A204.1 (cell line): ENCODE measurements around the gene MAPRE2.

ENCODE experiments used
- FAIRE-seq: peaks from 2 replicates; lab custom pipeline; 2012; peaks lifted over from hg19 to GRCh38; lab: Jason Lieb, UNC

The MAPRE2 gene

DNA sequence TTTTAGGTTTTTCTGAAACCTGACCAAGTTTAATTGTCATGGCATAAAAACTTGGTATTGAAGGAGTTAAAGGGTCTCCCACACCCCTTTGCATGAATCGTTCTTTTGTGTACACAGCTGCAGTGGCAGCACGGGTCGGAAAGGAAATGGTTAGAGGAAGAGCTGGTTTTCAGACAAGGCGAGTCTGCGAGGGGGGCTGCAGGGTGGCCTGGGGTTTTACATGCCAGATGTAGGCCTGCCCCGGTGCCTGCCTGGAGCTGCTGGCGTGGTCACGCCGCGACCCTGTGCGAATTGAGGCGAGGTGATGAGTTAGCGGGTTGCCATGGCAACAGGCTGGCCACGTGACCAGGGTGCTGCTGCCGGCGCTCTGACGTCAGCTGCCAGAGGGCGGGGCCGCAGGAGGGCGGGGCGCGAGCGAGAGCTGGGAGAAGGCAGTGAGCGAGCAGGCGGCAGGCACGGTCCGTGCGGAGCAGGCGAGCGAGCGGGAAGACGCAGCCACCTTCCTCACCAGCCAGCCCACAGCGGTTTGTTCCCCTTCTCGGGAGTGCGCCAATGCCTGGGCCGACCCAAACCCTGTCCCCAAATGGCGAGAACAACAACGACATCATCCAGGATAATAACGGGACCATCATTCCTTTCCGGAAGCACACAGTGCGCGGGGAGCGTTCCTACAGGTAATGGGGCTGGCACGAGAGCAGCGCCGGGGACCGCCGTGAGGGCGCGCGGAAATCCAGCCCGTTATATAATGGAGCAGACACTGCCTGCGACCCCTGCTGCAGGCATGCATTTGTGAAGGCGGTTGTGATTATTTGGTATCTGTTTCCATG is at the start of gene MAPRE2:
Gene MAPRE2, plus strand, starts transcription at position 426 of the 827 bp plus-strand sequence. Its CDS starts 127 bp downstream, at position 553.
- no peak for FAIRE-seq

DNA sequence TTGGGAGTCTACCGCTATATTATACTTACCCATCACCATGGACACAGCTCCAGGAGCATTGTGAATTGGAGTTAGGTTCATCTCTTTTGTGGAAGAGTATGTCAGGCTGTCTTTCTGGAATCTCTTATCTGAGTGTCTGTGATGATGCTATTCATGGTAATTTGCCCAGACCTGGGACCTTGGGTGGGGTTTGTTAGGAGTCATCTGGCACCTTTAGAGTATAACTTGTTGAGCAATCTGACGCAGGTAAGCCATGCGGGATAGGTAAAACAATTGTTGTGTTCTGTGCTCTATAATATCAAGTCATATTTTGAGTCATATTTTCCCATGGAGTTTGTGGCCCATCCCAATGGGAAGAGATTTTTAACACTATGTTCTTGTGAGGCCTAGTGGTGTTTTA is 49.7 kb upstream of the MAPRE2 start:
- no peak for FAIRE-seq

DNA sequence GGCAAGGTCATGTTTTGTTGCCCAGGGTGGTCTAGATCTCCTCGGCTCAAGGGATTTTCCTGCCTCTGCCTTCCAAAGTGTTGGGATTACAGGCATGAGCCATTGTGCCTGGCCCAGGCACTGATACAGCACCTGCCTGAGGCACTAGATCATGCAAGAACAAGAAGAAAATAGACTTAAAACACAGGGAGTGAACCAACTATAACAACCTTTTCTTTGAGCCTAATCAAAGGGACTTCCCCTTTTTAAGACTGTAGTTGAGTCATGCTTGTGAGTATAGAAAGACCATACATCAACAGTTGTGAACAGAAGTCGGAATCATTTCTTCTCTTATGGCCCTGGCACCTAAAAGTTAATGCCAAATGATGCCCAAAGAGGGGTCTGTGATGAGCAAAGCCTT is 47.9 kb upstream of the MAPRE2 start:
- FAIRE-seq: no peak

DNA sequence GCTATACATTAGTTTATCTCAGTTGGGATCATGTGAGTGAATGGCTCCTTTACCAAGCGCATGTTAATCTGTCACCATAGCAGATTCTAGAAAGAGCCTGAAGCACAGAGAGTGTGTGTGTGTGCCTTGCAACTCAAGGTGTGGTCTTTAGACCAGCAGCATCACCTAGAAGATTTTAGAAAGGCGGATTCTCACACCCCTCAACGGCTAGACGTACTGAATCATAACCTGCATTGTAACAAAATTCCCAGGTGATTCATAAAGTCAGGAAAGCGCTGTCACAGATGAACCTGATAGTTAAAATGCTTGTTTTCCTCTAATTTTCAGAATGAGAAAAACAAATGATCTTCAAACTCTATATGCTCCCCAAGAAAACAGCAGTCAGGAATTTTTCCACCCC is 45.5 kb upstream of the MAPRE2 start:
- FAIRE-seq: no peak

DNA sequence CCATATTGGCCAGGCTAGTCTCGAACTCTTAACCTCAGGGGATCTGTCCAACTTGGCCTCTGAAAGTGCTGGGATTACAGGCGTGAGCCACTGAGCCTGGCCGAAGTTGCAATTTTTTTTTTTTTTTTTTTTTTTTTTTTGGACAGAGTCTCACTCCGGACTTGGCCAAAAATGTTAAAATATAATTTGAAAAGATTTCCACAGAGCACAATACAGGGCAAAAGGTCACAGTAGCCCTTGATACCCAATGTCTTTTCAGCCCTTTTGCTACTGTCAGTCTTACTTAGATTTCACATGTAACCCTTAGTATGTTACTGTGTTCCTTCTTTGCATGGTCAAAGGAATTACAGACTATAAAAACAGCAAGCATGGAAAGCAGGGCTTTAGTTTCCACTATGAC is 42.6 kb upstream of the MAPRE2 start:
- FAIRE-seq: no peak

DNA sequence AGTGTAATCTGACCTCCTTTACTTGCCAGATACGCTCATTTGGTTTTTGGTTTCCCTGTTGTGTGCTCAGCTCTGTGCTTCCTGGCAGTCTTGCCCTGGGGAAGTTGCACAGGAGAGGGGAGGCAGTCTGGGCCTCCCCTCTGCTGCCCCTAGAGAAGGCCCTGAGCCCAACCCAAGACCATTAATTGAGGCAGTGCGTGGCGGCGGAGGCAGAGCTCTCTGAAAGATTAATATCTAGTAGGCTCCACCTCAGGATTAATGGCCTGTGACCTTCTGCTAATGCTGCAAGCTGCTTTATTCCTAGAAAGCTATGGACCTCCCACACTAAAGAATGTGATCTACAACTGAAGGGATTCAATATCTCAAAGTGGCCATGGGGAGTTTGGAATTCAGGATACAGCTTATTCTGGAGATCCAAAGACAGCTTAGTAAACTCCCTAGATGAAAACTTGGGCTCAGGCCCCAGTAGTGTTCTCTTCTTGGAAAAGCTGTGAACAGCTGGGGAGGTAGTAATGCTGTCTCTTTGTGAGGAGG is 41.4 kb upstream of the MAPRE2 start:
- FAIRE-seq: no peak

DNA sequence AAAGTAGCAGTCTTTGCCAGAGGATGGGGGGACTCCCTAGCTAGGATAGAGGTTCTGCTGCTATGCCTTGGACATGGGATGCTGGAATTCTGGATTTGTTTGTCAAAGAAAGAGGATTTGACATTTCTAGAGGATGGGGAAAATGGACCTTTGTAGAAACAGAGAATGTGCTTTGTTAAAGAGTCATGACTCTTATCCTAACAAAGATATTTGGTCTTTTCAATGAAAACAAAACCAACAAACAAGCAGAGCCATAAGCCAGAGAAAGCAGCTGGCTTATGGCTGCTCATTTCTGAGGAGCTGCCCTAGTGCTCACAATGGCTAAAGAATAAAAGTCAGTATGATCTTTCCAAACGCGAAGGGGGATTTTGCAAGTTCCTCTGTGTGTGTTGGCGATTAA is 40.8 kb upstream of the MAPRE2 start:
- no peak for FAIRE-seq

DNA sequence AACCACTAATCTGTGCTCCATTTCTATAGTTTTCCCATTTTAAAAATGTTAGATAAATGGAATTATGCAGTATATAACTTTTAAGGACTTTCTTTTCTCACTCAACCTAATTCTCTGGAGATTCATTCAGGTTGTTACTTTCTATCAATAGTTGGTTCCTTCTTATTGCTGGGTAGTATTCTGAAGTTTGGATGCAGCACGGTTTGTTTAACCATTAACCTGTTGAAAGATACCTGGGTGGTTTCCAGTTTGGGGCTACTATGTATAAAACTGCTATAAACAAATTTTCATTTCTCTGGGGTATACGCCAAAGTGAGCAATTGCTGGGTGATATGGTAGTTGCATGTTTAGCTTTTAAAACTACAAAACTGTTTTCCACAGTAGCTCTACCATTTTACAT is 39.1 kb upstream of the MAPRE2 start:
- FAIRE-seq: no peak

DNA sequence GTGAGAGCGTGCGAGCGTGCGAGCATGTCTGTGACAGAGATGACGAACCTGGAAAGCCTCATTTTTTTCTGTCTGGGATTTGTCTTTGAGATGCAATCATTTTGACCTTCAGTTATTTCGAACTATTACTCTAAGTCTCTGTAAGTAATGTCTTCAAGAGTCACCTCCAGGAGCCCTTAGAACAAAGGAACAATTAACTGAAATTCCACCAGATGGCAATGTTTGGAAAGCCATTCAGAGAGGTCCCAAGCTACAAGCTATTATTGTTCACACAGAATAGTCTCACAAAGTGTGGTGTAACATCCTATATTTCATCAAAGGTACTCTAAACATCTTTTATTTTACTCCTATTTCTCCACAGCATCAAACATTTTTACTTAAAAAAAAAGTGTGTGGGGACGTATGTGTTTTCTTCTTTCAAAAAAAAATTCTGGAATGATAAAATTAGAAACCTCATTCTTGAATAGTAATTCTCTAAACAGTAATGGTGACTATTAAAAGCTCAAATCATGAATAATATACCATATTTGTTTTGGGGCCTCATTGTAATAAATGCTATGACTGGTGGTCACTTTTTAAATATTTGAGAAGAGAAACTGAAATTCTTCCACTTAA is 35.1 kb upstream of the MAPRE2 start:
- FAIRE-seq: peak; percentile 90

DNA sequence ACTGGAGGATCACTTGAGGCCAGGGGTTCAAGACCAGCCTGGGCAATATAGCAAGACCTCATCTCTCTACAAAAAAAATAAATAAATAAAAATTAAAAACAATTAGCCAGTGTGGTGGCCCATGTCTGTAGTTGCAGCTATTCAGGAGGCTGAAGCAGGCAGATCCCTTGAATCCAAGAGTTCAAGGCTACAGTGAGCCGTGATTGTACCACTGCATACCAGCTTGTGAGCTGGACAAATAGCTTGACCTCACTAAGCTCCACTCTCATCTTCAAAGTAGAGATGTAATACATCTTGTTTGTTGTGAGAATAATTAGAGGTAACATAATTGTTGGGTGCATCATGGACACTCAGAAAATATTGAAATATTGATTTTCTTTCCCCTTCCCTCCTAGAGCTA is 31.1 kb upstream of the MAPRE2 start:
- no peak for FAIRE-seq

DNA sequence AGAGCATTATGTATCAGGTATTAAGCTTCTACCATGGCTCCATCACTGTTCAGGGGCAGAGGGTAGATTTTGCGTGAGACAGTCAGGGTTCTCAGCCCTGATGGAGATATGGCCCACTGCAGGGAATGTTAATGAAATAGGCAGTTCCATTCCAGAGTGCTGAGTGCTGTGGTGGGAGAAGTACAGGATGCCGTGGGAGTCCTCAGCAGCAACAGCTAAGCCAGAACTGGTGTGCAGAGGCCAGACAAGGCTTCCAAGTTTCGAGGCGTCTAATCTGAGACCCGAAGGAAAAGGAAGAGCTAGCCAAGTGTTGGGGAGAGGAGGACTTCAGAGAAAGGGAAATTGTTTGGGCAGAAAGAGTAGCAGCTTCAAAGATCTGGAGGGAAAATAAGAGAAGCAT is 30.2 kb upstream of the MAPRE2 start:
- no peak for FAIRE-seq

DNA sequence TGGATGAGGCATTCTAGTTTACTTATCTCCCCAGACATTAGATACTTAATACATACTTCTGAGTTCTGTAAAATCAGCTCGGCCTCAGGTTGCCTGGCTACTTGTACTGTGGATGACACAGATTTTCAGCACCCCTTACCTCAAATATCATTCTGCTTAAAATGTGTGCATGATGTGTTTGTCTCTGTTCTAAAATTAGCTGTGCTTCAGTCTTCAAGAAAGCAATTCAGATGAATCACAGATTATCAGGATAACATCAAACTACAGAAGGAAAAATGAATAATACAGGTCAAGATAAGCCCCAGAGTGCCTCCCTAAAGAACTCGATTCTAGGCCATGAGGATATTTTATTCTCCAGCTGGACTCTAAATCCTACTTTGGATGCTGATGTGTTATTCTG is 21.3 kb upstream of the MAPRE2 start:
- FAIRE-seq: no peak

DNA sequence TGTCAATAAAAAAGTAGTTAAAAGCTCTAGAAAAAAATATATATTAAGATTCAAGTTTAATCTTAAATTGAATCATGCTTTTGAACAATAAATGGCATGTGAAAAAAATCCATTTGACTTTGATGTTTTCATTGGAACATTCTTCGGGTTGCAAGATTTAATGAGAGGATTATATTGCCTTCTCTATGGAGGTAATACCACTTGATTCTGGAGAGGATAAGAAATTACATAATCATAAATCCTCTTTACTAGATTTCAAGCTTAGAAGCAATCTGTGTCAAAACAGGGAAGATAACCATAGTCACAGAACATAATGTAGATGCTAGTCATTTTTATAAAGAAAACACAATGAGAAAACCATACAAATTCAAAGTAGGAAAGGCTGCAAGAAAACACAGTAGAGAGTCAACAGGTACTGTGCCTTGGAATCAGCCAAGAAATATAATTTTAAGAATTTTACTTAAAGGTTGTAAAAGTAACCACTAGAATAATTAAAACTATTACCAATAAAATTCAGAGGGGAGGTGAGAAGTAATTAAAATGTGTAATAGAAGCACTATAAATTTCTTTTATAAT is 18.7 kb upstream of the MAPRE2 start:
- no peak for FAIRE-seq

DNA sequence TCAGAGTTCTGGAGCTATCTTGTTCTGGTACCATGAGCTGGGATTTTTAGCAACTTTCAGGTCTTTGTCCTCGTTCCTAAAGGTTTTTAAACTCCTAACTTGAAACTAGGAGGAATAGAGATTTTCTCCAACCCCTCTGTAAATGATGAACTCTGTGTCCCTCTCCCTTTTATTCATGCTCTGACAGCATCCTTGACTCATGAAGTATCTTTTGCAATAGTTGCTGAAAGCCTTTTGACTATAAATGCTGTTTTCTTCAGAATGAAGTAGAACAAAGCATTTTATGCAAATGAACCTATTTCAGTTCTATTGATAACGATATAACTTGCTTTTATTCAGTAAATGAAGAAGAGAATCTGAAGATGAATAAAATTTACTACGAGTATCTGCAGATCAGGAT is 17.0 kb upstream of the MAPRE2 start:
- no peak for FAIRE-seq

DNA sequence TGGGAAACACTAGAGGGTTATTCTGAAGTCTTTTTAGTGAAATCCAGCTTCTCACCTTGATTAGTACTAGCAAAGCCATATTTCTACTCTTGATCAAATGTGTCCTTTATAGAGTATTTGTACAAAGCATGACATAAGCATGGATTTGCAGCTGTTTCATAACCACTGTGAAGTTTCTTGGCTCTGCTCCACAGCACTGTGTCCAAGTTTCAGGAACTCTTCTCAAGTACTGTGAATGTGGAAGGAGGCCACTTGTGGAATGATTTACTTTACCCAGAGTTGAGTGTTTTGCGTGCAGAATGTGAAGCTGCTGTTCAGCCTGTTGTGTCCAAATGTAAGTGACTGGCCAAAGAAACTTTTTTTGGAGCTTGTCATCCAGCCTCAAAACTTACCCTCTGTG is 16.2 kb upstream of the MAPRE2 start:
- no peak for FAIRE-seq

DNA sequence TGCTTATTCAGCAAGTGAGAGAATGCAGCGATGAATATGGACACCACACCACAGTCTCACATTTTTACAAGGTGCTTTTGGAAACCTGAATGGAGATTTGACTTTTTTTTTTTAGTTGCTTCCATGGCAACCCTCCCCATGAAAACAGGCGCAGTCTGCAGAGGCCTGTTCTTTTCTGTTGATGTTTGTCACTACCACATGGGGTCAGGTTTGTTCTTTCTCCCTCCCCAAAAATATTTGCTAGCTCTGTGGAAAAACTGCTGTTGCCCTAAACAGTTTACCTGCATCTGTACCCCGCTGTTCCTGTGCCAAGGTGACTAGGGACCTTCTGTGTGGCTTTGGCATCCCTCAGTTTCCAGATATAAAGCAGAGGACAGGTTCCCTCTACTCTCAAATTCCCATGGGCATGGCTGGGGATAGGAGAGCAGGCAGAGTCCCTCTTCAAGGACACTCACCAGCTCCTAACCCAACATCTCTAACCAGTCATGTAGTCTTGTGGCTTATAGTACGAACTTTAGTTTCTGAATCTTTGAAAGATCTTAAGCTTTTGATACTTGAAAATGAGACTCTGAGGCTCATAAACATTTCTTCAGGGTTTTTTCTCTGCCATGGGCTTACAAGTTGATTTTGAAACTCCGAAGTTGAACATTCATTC is 14.7 kb upstream of the MAPRE2 start:
- FAIRE-seq: no peak

DNA sequence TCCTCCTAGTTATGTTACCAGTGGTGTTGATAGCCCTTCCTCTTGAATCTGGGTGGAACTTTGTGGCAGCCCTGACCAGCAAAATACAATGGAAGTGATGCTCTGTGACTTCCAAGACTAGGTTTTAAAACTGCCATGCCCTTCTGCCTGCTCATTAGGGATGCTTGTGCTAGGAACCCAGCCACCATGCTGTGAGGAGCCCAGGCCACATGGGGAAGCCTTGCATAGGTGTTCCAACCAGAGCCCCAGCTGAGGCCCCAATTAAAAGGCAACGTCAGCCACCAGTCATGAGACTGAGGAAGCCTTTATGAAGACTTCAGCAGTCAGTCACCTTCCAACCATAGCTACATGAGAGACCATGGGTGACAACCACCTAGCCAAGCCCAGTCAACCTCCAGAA is 14.0 kb upstream of the MAPRE2 start:
- FAIRE-seq: no peak

DNA sequence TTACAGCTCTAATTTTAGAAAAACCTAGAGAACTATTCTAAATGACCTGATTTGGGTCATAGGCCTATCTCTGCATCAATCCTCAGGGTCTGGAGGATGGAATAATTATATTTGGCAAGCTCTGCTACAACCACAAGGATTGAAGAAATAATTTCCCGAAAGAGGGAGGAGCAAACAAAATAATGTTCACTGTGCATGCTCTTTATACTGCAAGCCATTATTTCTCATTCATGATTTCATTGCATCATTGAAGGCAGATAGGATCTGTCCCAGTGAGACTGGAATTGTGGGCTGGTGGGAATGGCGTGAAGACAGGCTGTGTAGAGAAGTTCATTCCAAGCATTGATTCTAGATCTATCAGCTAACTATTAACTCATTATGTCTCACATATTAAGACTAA is 12.7 kb upstream of the MAPRE2 start:
- FAIRE-seq: no peak

DNA sequence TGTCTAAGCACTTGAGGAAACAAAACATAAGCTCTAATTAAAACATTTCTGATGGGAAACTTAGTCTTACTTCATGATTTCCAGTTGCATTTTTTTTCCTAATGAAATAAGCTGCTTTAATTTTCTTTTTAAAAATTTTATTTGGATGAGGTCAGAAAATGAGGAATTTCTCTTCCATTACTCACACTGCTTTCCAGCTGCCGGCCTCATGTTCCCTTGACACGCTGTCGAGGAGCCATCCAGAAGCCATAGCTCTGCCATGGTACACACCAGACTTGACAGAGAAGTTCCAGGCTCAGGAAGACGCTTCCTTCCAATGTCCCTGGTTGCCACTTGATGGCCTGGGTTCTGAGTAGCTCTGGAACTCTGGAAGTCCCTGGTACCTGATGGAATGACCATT is 12.1 kb upstream of the MAPRE2 start:
- FAIRE-seq: no peak

DNA sequence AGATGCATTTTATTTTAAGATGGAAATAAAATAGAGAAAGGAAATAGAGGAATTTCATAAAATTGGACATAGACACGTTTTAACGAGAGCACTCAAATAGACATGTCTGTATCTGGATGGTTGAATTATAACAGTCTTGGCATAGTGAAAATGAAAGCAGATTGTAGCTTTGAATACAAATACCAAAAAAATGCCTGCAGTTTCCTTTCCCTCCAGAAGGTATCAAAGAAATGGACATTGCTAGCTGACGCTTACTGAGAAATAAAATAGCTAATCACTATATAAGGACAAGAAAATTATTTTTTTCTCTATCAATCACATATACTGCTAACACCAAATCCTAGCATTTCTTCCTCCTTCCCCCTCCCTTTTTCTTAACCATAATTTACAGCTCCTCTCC is 11.4 kb upstream of the MAPRE2 start:
- FAIRE-seq: peak; percentile 41

DNA sequence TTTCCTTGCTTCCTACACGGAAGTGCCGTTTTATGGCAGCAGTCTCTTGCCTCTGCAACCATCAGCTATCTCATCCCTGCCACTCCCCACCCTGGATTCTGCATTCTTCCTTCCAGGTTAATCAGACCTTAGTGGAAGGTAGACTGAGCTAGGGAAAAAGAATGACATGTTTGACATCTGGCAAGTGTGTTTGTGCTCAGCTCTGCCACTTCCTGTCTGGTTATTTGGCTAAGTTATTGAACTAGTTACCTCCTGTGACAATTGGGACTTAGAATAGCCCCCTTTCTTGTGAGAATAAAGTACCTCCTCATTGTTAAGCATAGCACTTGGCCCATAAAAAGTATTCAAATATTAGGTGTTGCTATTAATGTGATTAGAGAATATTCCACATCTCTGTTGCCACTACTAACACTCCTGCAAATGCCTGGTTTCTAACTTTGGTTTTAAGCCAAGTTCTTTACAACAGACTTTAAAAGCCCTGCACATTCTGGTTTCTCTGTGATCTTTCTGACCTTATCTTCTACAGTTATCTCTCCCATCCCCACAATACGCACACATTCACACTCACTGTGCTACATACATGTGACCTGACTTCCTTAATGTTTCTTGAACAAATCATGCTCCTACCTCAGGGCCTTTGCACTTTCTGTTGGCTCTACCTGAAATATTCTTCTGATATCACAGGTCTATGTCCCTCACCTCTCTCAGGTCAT is 10.8 kb upstream of the MAPRE2 start:
- FAIRE-seq: no peak

DNA sequence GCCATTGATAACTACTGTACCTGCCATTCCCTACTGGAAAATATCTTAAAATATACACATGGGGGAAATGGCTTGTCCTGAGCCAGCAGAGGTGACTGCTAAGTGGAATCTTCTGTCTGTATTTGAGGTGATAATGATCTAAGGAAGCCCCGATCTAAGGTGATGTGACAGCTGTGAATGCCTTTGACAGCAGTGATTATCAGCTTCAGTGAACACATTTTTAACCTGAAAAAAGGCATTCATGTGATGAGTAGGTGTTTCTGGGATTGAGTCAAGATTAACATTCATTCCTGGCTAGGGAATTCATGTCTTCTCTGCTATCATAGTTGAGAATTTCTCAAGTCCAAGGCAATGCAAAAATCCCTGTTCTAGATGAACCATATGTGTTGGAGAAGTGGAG is 9.1 kb upstream of the MAPRE2 start:
- no peak for FAIRE-seq
